Islet precursor cell (in vitro differentiated cells): ENCODE data around the gene NLRP6.

Source experiments
- DNase-seq: peaks from one replicate; pipeline ENCODE4 v3.0.0-alpha.2; 2018

The NLRP6 gene

GRCh38 chr11:282630-283360 lies 4.6 kb downstream of the NLRP6 start:
- DNase-seq = no peak

GRCh38 chr11:283405-284104 lies 5.3 kb downstream of the NLRP6 start:
- no peak for DNase-seq

GRCh38 chr11:284105-285020 lies 6.2 kb downstream of the NLRP6 start:
- peak; percentile 56 for DNase-seq

GRCh38 chr11:285021-285893 lies 7.0 kb downstream of the NLRP6 start:
- no peak for DNase-seq

- peak; percentile 35 for DNase-seq
Observed at GRCh38 chr11:285894-286220, 7.7 kb downstream of the NLRP6 start.

- peak; percentile 27 for DNase-seq
Observed at GRCh38 chr11:286977-287820, 9.0 kb downstream of the NLRP6 start.

GRCh38 chr11:287821-288477 lies 9.7 kb downstream of the NLRP6 start:
- DNase-seq = peak; percentile 50

- peak; percentile 83 for DNase-seq
Observed at GRCh38 chr11:288478-289397, 10.5 kb downstream of the NLRP6 start, which contains the start of gene PGGHG. PGGHG (plus strand) TSS chr11:289126; CDS start chr11:289817, 691 bp downstream.

- no peak for DNase-seq
Observed at GRCh38 chr11:289398-289711, 11.1 kb downstream of the NLRP6 start.

GRCh38 chr11:289712-290620 lies 11.8 kb downstream of the NLRP6 start:
- DNase-seq = no peak

GRCh38 chr11:290621-291231 lies 12.5 kb downstream of the NLRP6 start:
- DNase-seq = no peak

- no peak for DNase-seq
Observed at GRCh38 chr11:291281-292210, 13.3 kb downstream of the NLRP6 start.

- no peak for DNase-seq
Observed at GRCh38 chr11:292211-293121, 14.3 kb downstream of the NLRP6 start.

- DNase-seq = no peak
Observed at GRCh38 chr11:293271-293851, 15.2 kb downstream of the NLRP6 start.

GRCh38 chr11:293852-294661 lies 15.8 kb downstream of the NLRP6 start:
- DNase-seq = no peak
